NCI-H446 treated with DMSO at 0.1 percent for 48 hours (cell line): ENCODE measurements around the gene EXOSC10.
"Not testable (repeated sequence)": the region's sequence is repeated elsewhere in the genome, so short reads cannot be mapped to it uniquely, and the experiment has no call there.

Source experiments
- DNase-seq: peaks from one replicate; lab custom pipeline; 2025; lab: John Stamatoyannopoulos, UW

Gene EXOSC10

DNA sequence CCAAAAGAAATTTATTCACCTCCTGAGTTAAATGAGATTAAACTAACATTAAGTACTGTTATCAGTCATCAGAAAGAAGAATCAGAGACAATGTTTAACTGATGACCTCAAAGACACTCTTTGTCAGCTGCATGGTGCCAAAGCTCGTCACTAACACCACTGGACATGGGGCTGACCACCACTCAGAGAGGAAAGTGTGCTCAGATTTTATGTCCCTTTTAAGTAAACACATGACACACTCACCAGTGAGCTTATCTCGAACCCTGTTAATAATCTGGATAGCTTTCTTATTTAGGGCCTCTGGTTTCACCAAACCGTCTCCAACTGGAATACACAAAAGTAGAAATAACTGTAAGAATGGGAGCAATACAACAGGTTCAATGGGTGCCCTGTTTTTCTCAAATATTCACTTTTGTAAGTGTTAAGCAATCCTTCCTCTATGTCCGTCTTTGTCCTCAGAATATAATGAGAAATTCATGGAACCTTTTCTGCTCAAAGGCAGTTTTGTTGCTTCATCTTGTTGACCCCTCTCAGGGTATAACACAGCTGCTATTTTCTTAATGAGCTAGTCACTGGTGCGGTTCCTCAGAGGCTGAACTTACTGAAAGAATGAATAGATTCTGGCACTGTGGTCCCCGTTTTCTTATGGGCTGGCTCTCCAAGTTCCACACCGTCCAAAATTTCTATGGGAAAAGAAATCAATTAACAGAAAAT, 9.5 kb upstream of the EXOSC10 start:
- no peak for DNase-seq

DNA sequence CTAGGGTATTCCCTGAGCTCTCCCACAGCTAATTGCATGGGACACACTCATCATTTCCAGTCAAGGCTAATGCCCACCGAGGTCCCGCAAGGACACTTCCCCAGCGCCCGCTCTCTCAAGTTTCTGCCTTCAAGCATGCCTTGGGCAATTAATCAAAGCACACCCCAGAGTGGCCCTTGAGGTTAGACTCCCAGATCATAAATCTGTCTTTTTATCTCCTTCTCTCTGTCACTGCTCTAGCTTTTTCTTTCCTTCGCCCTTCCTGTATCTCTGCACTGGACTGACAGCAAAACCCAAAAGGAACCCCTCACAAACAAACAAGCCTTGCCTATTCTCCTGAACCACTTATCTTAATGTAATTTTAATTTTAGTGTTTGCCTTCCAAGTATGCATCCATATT, 7.9 kb upstream of the EXOSC10 start:
- DNase-seq = no peak

DNA sequence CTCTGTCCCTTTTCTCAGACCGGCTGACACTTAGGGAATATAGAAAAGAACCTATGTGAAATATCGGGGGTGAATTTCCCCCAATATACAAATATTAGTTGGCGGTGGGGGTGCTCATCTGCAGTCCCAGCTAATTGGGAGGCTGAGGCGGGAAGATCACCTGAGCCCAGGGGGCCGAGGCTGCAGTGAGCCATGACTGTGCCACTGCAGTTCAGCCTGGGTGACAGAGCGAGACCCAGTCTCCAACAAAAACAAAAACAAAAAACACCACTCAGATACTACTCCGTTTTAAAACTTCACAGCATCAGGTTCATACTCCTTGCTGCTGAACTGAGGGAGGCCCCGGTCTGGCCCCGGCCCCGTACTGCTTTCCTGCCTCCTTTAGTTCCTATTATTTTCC, 5.9 kb upstream of the EXOSC10 start:
- DNase-seq = no peak

DNA sequence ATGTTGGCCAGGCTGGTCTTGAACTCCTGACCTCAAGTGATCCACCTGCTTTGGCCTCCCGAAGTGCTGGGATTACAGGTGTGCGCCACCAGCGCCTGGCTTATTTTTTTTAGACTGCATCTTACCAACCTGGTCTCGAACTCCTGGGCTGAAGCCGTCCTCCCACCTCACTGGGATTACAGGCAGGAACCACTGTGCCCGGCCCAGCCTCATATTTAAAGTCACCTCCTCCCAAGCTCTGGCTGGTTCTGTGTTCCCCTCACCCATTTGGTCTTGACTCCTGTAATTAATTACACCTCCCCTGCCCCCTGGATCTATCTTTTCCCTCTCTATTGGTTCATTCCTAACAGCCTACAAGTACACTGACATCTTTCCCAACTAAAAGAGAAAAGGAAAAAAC, 1.7 kb upstream of the EXOSC10 start:
- DNase-seq = no peak

DNA sequence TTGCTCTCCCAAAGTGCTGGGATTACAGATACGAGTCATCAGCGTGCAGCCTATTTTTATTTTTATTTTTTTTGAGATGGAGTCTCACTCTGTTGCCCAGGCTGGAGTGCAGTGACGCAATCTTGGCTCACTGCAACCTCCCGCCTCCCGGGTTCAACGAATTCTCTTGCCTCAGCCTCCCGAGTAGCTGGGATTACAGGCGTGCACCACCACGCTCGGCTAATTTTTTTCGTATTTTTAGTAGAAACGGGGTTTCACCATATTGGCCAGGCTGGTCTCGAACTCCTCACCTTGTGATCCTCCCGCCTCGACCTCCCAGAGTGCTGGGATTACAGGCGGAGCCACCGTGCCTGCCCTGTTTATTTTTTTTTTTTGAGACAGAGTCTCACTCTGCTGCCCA, 1.1 kb upstream of the EXOSC10 start:
- not testable (repeated sequence) for DNase-seq

DNA sequence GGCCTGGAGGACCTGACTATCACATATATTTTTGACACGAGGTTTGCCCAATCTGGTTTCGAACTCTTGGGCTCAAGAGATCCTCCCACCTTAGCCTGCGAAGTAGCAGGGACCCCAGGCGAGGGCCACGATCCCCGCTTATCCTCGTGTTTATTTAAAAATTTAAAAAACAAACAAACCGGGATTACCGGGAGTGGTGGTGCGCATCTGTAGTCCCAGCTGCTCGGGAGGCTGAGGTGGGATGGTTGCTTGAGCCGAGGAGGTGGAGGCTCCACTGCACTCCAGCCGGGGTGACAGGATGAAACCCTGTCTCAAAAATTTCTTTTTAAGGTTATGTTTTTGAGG, 452 bp upstream of the EXOSC10 start:
- no peak for DNase-seq

DNA sequence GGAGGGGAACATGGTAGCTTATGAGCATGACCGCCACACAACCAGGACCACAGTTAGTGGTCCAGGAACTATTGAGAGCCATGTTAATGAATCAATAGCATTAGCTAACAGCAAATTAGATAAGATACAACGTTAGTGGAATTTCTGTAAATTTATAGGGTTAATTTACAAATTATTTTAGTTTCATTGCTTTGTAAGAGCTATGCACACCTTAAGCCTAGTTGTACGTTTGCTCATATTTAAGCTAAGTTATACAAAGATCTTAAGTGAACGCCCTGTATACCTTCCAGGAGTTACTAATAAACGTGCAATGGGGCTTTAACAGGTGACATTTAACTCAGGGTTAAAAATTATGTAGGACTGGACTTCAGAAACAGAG, 749 bp downstream of the EXOSC10 start:
- DNase-seq = no peak

DNA sequence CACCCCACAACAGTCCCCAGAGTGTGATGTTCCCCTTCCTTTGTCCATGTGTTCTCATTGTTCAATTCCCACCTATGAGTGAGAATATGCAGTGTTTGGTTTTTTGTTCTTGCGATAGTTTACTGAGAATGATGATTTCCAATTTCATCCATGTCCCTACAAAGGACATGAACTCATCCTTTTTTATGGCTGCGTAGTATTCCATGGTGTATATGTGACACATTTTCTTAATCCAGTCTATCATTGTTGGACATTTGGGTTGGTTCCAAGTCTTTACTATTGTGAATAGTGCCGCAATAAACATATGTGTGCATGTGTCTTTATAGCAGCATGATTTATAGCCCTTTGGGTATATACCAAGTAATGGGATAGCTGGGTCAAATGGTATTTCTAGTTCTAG, 15.9 kb downstream of the EXOSC10 start:
- DNase-seq = not testable (repeated sequence)

DNA sequence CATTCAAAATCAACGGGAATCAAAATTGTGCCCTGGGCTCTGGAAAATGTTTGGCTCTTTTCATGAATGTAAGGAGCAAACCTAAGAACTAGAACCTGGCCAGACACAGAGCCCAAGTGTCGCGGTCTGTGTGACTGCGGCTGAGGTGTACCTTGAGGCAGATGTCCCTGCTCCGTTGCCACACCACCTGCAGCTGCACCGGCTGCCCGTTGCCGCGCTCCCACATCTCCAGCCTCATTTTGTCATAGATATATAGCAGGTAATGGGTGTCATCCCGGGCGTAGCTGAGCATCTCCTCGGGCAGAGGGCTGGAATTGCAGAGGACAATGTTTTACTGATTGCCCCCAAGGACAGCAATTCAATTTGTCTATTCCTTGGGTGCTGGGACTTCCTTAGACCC, 18.7 kb downstream of the EXOSC10 start:
- DNase-seq = no peak

DNA sequence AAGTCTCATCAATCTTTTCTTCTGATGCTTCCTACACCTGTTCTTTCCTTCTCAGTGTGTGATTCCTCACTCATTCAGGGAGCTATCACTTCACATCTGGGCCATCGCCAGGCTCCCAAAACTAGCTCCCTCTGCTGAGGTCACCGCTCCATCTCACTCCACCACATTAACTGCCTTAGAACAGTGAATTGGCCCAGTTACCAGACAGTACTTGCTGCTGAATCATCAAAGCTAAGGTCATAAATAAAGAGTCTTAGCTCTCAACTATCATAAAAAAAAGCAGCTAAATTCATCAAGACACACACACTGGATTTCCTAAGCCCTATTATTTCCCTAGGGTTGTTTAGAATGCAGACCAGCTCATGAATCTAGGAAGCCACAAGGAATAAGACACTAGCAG, 21.0 kb downstream of the EXOSC10 start:
- DNase-seq = no peak

DNA sequence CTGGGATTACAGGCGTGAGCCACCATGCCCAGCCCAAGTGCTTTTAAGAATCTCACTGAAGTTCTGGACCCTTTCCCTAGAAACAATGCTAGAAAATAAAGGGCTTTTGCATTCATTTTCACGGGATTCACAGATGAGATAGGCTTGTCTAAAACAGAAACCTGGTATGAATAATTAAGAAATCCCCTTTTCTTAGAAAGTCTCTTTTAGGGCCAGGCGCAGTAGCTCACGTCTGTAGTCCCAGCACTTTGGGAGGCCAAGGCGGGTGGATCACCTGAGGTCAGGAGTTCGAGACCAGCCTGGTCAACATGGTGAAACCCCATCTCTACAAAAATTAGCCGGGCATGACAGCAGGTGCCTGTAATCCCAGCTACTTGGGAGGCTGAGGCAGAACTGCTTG, 26.3 kb downstream of the EXOSC10 start:
- DNase-seq = not testable (repeated sequence)

DNA sequence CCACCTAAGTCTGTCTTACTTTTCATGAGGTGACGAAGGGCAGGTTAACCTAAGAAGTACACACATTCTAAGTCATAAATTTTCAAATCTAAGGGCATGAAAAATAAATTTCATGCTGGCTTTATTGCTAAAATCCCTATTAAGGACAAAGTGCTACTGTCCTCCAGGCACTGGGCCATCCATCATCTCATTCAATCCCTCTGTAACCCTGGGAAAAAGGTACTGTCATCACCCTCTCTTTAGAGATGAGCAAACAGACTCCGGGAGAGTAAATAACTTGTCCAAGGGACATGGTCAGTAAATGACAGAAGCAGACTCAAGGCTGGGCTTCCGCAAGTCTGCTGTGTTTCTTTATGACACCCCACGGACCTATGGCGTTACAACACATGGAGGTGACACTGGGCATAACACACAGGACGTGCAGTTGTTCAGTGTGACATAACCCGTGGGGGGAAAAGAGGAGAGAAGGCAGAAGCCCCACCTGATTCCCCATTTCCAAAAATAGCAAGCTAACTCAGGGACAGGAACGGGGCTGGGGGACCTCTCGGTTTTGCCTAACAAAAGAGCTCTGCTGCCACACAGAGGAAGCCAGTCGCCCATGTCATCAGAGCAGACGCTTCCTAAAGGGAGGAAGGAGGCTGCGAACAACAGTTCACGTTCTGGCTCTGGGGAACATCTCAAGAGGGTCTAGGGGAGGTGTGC, 27.3 kb downstream of the EXOSC10 start:
- no peak for DNase-seq

DNA sequence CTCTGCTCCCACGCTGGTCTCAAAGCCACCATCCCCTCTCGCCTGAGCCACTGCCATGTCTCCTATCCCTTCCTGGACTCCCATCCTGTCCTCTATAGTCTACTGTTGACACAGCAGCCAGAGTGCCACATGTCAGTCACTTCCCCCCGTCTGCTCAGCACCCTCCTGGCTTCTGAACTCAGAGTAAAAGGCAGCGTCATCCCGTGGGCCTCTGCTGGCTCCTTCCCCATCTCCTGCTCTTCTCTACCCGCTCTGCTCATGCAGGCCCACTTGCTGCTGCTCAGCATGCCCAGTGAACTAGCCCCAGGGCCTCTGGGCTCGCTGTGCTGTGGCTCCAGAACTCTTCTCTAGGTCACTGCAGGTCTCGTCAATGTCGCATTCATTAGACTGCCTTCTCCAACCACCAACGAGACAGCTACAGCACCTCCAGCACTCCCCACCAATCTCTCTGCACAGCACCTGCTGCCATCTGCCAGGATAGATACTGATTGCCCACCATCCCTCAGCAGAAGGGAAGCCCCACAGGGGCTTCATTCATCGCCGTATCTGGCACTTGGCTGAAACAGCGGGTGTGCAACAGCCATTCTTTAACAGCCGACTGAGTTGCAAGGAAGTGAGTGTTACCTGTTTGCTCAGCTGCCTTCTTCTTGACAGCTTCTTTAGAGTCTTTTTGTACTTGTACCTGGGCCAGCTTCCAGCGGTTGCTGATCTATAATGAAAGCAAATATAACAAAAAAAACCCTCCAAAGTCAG, 28.0 kb downstream of the EXOSC10 start:
- DNase-seq = no peak

DNA sequence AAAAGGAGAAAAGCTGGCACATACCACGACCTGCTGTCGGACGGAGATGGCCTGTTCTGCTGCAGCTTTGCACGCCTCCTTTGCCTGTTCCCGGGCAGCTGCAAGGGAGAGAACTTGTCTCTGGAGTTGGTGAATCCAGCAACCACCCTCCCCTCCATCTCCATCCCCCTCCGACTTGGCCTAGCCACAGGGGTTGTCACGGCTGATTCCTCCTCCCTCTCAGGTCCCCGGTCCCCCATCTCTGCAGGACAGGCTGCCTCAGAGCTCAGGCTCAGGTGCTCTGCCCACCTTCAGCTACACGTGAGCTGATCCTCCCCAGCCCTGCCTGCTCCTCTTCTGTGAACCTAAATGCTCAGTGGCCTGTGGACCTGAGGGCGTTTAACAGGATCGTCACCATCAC, 28.8 kb downstream of the EXOSC10 start:
- DNase-seq = no peak

DNA sequence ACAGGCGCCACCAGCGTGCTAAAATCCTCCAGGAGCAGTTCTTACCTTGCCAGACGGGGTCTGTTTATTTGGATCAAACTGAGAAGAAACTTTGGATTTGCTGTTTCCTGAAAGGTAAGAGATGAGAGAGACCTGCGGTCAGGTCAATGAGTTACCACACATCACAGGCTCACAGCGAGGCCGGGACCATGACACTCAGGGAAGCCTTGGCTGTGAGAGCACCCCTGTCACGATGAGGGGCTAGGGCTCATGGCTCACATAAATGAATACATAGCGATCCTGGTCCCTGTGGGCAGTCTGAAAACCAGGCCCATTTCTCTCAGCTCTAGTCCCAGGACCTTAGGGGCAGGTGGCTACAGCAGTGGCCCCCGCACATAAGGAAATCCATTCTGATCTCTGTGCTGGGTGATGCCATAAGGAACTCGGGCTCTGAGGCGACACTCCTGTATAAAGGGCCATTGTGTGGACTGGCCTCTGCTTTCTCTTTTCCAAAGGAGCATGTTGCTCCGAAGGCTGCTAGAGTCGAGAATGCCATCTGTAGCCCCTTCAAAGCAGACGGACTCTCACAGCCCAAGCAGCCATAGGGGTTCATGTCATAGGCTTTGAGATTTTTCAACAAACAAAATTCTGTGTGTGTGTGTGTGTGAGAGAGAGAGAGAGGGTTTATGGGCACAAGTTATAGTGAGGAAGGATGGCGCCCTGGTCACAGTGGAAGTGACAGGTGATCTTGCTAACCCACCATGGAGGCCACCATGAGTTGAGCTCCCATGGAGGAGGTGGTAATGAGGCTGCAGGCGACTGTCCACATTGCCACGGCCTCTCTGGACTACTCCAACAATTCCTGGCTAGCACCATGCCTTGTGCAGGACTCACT, 30.8 kb downstream of the EXOSC10 start:
- no peak for DNase-seq

DNA sequence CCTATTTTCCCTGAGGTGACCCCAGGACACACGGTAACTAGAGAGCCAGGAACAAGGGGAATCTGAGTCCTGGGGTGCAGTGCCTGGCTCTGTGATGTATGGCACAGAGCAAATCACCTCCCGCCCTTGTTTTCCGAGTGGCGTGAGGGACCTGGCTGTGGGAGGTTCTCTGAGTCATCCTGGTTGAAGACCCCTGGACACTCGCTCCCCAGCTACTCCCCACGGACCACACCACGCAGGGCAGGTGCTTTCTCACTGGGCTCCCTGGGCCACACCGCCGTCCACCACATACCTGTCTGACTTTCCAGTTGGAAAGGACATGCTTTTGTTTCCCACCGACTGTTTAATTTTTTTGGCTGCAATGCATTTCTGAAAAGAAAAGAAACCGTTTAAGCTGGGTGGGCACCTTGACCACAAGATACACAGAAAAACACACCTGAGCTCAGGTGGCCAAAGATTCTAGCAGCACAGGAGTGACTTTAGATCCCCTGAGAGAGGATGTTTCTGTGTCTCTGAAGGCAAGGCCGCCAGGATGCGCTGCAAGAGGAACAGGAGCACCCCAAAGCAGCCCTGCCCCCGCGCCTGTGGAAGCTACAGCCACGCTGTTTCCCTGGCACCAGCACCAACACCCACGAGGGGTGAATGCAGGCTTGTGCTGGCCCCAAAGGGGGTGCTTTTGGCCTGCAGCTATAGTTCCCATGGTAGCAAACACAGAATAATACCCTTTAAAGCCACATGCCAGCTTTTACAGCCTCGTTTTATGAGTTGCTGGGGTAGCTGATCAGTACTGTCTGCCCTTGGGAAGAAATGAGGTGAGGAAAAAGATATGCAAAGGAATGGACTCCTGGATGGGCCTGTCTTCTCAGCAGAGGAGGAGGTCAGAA, 31.7 kb downstream of the EXOSC10 start:
- DNase-seq = no peak

DNA sequence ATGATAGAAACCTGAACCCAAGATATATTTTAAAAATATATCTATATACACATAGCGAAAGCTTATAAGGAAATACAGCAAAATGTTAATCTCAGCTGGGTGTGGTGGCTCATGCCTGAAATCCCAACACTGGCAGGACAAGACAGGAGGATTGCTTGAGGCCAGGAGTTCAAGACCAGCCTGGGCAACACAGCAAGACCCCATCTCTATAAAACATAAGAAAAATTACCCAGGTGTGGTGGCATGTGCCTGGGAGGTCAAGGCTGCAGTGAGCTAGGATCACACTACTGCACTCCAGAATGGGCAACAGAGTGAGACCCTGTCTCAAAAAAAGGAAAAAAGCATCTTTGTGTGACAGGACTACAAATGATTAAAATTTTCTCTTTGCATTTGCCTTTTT, 33.9 kb downstream of the EXOSC10 start:
- no peak for DNase-seq

DNA sequence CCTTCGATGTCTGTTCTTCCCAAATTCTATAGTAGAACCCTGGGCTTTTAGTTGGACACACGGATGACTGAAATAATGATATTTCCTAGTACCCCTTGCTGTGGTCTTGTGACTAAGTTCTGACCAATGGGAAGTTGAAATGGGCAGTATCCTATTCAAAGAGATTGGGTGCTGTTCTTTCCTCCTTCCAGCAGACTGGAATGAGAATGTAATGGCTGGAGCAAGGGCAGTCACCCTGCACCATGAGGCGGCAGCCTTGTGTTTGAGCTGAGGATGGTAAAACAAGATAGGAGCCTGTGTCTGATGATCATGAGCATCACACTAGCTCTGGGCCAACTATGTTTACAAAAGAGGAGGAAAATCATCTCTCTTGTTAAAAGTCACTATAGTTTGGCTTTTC, 34.7 kb downstream of the EXOSC10 start:
- no peak for DNase-seq

DNA sequence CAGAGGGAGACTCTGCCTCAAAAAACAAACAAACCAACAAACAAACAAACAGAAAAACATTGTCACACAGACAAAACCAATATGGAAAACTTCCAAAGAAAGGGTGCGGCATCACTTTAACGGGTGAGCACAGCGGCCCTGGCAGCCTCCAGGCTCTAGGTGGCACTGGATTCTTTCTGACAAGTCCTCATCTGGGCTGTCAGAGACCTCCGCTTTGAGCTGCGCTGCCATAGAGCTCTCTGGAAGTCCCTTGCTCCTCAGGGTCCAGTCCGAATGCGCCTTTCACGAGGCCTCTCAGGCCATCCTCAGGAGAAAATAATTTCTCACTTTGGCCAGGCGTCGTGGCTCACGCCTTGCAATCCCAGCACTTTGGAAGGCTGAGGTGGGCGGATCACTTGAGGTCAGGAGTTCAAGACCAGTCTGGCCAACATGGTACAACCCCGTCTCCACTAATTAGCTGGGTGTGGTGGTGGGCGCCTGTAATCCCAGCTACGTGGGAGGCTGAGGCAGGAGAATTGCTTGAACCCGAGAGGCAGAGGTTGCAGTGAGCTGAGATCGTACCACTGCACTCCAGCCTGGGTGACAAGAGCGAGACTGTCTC, 35.6 kb downstream of the EXOSC10 start:
- not testable (repeated sequence) for DNase-seq

DNA sequence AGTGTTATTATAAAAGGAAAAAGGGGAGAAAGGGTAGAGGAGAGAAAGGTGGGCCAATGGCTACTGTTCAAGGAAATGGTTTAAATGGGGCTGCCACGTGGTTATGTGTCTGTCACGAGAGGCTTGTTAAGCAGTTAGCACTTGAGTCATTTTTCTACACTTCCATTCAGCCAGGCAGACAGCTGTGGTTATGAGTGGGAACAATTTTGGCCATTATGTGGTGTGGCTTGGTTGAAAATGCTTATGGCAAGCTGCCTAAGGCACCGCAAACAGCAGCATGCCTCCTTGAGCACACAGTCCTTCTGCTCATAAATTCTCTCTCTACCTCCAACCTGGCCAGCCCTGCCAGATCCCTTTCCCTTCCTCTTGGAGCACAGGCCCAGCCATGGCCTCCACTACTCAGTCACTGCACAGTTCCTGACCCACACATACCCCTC, 36.7 kb downstream of the EXOSC10 start:
- peak; percentile 11 for DNase-seq
